T1000 (cell line): Measurements from ENCODE around the gene TM9SF4.
A peak's percentile ranks its signal among the peaks of the same experiment; 100 is the strongest.

Experiments used
- DNase-seq: peaks from one replicate; lab custom pipeline; 2025; ENCODE audit warnings: mixed read lengths; lab: John Stamatoyannopoulos, UW

Gene TM9SF4

DNA sequence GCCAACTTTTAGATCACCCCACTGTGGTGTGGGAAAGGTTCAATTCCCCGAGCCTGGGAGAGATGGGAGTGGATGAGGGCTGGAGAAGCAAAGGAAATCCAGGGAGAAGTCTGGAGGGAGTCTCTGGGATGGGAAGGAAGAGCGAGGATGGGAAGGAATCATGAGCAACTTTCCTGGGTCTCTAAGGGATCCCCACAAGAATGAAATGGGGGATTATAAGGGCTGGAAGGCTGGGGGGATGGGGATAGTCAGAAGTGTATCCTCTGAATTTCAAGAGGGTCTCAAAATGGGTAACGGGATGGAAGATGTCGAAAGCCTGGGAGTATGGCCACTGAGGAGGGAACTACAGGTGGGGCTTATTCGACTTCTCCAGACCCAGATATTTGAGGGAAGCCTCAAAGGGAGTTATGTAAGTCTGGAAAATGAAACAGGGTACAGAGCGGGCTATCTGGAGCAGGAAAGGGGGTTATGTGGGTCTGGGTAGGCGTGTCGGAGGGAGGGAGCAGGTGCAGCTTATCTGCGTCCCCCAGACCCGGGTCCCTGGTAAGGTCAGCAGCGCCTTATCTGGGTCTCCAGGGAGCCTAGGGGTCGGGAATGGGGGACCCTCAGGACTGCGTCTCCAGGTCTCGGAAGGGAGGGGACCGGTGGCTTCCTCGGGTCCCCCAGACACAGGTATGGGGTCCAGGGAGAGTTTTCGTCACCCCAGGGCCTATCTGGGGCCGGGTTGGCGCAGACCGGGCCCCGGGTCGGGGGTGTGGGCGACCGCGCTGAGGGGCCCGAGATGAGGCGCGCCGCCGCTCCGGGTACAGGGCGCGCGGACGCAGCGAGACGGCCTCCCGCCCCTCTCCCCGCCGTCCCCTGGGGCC is 97.5 kb downstream of the TM9SF4 start:
- no peak for DNase-seq

GRCh38 chr20:32207626-32208498 is 98.3 kb downstream of the TM9SF4 start, which contains the start of the genes PLAGL2 and POFUT1:
PLAGL2 (minus strand) TSS chr20:32207743; CDS start chr20:32202178, 5,565 bp downstream.
POFUT1 (plus strand) TSS chr20:32207880; CDS start chr20:32207942, 62 bp downstream.
- DNase-seq: peak; percentile 65

DNA sequence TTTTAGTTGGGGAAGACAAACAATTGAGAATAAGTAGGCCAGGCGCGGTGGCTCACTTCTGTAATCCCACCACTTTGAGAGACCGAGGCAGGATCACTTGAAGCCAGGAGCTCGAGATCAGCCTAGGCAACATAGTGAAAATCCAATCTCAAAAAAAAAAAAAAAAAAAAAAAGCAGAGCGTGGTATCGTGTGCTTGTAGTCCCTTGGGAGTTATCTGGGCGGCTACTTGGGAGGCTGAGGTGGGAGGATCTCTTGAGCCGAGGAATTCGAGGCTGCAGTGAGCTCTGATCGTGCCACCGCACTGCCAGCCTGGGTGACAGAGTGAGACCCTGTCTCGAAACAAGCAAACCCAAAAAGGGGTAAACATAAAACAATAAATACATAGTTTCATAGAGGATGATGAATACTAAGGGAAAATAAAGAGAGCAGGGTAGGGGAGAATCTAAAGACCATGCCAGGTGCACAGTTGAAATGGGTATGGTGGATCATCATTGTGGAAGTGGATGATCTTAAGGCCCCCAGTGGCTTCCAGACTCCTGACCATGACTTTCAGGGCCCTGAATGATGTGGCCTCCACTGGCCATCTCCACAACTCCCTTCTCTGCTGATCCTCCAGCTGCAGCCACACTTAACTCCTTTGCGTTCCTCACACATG is 99.1 kb downstream of the TM9SF4 start:
- no peak for DNase-seq

DNA sequence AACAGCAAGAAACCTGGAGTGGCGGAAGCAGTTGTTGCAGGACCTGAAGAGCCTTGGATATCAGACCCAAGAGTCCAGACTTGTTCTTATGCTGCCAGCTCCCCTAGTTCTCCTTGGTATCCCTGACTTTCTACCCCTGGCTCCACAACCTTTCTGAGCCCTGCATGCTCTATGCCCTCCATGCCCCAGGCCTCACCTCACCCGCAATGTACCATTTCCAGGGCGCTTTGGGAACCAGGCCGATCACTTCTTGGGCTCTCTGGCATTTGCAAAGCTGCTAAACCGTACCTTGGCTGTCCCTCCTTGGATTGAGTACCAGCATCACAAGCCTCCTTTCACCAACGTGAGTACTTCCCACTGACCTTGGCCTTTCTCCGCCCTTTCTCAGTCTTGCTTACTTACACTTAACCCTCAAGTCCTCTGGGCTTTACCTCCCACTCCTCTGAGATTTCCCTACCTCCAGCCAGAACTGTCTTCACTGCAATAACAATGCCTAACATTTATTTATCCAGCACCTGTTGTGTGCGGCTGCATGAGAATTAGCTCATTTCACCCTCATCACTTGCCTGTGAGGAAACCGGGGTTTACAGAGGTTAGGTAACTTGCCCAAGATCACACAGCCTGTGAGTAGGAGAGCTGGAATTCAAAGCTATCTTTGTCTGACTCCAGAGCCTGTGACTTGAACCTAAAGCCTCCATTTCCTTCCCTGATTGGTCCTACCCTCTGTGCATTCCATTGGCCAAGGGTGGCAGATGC is 100.5 kb downstream of the TM9SF4 start:
- DNase-seq: no peak

- DNase-seq: no peak
Measured at GRCh38 chr20:32213870-32214269, 104.4 kb downstream of the TM9SF4 start.

DNA sequence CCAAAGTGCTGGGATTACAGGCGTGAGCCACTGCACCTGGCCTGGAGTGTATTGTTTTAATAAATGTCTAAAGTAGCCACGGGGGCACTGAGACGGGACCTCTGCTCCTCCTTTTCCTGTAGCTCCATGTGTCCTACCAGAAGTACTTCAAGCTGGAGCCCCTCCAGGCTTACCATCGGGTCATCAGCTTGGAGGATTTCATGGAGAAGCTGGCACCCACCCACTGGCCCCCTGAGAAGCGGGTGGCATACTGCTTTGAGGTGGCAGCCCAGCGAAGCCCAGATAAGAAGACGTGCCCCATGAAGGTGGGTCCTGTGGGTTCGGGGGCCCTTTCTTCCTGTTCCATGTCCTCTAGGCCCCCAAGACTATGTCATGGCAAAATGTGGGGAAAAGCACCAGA is 105.6 kb downstream of the TM9SF4 start:
- DNase-seq: no peak

- no peak for DNase-seq
Measured at GRCh38 chr20:32215729-32216128, 106.2 kb downstream of the TM9SF4 start.

DNA sequence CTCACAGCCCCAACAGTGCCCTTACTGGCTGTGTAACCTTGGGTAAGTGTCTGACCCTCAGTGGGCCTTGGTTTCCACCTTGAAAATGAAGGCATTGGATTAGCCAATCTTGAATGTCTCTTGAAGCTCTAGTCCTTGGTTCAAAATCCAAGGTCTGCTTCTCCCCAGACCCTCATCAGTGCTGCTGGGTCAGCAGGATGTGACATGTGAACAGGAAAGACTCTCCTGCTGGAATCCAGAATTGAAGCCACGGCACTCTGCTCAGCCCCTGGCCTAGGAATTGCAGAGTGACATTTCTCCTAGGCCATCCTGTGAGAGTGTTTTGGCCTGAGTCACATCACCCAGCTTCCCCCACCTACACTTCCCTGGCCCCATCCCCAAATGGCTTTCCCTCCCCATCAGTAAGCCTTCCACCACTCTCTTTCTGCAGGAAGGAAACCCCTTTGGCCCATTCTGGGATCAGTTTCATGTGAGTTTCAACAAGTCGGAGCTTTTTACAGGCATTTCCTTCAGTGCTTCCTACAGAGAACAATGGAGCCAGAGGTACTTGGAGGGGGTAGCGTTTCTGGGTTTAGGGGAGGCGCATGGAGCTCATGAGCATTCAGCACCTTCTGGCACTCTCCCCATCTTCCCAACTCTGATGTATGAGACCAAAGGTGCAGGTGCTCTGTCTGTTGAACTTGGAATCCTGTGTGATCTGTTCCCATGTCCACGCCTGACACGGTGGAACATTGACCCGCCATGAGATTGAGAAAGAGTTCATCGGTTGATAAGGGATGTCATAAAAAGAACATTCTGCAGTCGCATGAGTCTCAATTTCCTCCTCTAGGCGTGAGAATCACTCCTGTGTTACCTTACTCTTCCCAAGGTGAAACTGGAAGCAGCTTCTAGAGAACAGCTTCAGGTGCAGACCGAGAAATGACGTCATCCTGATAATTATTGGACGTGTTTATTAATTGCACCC is 106.9 kb downstream of the TM9SF4 start:
- no peak for DNase-seq
